GM21723 (cell line): ENCODE results near the gene ARFGEF2.

Source experiments
- ATAC-seq: cut with Tn5 transposase; IDR thresholded peaks from one replicate; pipeline ENCODE4 v1.9.1; 2021; ENCODE audit warnings: mild to moderate bottlenecking, moderate library complexity; ENCODE audit not compliant: unreplicated experiment

The ARFGEF2 gene

DNA sequence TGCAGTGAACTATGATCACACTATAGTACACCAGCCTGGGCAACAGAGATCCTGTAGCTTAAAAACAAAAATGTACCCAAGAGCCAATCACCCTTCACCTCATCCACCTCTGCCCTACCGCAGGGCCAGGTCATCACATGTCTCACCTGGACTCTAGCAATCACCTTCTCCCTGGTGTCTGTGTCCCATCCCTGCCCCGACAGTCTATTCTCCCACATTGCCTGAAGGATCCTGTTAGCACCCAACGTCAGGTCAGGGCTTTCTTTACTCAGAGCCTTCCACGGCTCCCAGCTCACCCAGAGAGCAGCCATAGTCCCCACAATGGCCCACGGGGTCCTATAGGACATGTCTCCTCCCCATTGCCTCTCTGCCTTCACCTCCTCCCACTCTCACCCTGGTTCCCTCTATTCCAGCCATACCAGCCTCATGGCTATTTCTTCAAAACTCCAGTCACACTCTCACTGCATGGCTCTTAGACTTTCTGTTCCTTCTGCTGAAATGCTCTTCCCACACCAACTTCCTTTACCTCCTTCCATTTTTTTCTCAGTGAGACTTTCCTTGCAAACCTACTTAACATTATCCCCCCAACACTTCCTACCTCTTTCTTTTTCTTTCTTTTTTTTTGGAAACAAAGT is 22.5 kb upstream of the ARFGEF2 start:
- no peak for ATAC-seq

DNA sequence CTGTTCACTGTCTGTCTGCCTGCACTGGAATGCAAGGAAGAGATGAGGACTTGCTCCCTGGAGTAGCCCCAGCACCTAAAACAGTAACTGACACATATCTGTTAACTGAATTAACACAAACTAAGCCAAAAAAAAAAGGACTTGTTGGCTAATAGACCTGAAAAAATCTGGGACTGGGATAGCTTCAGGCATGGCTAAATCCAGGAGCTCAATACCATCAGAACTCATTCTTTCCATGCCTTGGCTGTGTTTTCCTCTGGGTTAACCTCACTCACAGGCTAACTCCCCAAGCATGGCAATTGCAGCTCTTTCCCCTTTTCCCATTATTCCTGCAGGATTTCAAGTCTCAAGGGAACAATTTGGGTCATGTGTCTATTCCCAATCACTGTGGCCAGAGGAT is 21.6 kb upstream of the ARFGEF2 start:
- no peak for ATAC-seq

GRCh38 chr20:48901326-48901725 is 20.2 kb upstream of the ARFGEF2 start:
- ATAC-seq, result no peak

GRCh38 chr20:48903705-48904104 is 17.8 kb upstream of the ARFGEF2 start:
- ATAC-seq, result no peak

DNA sequence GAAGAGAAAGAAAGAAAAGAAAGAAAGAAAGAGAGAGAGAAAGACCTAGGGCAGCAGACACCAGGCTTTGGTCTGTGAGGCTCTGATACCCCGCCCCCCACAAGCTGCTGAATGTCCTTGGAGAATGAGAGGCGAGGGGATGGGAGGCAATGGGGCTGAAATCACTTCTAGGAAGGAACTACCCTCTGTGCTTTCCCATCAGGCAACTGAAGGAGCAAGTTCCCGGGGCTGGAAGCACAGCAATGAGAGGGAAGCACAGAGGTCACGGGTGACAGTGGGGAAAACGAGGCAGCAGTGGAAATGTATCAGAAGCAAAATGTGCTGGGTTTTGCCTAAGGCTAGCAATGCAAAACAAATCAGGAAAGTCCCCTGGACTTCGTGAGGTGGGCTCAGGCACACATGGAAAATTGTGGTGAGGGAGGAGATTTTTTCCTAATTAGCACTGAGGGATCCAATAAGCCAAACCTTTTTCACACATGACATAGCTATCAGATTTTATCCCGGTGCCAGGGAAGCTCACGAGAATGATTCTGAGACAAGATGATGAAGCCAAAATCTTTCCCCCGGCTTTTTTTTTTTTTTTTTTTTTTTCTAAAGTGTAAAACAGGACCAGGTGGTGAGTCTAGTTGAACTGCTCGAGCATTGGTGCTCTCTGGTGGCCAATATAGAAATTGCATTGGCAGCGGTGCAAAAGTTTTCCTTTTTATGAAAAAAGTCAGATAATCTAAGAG is 16.8 kb upstream of the ARFGEF2 start:
- no peak for ATAC-seq

- ATAC-seq, result no peak
Observed at GRCh38 chr20:48905297-48905647, 16.2 kb upstream of the ARFGEF2 start.

GRCh38 chr20:48906221-48906877 is 15.2 kb upstream of the ARFGEF2 start:
- no peak for ATAC-seq

DNA sequence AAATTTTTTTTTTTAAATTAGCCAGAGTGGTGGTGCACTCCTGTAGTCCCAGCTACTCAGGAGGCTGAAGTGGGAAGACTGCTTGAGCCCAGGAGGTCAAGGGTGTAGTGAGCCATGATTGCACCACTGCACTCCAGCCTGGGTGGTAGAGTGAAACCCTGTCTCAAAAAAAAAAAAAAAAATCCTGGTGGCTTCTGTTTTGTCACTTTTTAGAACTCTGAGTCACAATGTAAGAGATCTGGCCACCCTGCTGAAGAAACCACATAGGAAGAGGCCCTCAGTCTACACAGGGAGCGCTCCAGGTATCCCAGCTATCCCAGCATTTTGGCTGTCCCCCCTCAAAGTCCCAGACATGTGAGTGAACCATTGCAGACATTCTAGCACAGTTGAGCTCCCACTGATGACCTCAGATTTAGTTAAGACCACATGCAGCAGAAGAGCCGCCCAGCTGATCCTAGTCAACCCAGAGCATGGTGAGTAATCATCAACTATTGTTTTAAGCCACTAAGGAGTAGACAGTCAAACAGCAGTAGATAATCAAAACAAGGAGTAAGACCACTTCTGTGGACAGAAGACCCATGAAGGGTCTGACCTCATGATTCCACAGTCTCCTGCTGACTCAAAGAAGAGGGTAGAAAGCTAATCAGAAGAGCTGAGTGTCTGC is 12.7 kb upstream of the ARFGEF2 start:
- no peak for ATAC-seq

DNA sequence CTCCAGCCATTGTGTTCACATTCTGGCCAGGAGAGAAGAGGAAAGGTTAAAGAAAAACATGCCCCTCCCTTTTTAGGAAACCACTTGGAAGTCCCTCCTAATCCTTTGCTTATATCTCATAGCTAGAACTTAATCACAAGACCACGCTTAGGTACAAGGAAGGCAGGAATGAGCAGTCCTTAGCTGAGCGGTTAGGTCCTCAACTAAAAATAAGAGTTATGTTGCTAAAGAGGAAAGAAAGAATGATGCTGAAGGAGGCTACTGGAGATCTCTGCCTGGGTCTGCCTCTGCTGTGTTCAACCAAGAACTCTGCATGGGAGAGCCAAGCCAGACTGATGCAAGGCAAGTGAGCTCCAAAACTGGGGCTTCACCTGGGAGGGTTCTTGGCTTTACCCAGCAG is 11.6 kb upstream of the ARFGEF2 start:
- ATAC-seq, result no peak

GRCh38 chr20:48910347-48910781 is 11.1 kb upstream of the ARFGEF2 start:
- ATAC-seq, result no peak

- peak; percentile 92 for ATAC-seq
Observed at GRCh38 chr20:48912065-48912464, 9.4 kb upstream of the ARFGEF2 start.

- ATAC-seq, result no peak
Observed at GRCh38 chr20:48916699-48917098, 4.8 kb upstream of the ARFGEF2 start.

GRCh38 chr20:48919336-48919881 is 2.1 kb upstream of the ARFGEF2 start:
- ATAC-seq, result no peak

DNA sequence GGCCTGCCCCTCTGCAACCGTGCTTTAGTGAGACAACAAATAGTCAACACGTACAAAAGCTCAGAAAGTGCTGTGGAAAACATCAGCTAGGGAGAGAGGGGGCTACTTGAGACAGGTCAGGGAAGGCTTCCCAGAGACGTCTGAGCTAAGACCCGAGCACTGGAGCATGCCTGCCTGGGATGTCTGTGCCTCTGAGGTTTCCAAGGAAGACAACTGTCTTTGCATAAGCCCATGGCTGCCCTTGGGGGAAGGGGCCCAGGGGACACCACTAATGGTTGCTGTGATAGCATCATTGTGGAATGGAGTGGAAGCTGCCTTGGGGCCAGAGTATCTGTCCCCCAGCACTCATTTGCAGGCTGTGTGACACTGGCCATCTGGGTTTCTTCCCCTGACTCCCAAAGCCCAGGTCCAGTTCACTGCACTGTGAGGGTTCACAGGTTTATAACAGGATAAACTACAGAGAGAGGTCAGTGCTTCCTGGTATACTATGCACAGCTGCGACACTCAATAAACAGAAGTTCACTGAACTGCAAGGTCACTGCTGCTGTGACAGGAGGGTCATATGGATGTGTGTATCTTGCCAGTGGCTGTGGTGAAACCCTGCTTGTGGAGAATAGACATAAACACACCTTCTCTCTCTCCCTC is 1.5 kb upstream of the ARFGEF2 start:
- no peak for ATAC-seq

GRCh38 chr20:48920527-48921167 is 864 bp upstream of the ARFGEF2 start:
- ATAC-seq, result no peak

DNA sequence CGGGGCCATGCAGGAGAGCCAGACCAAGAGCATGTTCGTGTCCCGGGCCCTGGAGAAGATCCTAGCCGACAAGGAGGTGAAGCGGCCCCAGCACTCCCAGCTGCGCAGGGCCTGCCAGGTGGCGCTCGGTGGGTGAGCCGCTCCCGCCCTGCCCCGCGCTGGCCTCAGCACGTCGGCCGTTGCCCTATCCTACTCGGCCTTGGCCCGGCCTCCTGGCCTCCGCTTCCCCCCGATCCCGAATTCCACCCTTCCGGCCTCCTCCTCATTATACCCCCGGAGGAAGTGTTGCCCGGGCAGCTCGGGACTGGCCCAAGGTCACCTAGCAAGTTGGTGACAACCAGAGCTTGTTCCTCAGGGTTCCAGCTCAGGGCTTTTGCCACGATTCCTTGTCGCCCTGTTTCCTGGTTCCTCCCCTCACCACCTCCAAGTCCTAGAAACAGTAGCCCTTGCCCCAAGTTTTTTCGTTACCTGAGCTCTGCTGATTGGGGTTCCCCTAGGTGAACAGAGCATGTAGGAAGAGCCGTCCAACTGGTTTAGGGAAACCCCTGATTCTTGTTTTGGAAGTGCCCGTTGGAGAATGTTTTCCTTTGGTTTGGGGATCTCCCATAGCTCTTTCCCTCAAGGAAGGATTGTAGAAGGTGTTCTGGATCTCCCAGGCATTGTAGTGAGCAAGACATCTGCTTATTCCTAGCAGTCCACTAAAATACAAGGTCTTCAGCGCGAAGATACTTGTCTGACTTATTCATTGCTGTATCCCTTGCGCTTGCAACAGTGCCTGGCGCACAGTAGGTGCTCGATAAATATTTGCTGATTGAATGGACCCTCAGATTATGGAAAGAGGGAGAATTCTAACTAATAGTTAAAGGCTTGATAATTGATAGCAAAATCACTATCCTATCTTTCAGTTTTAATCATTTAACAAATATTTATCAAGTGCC is 641 bp downstream of the ARFGEF2 start:
- ATAC-seq, result peak; percentile 38

GRCh38 chr20:48923149-48923718 is 1.7 kb downstream of the ARFGEF2 start:
- ATAC-seq, result no peak

DNA sequence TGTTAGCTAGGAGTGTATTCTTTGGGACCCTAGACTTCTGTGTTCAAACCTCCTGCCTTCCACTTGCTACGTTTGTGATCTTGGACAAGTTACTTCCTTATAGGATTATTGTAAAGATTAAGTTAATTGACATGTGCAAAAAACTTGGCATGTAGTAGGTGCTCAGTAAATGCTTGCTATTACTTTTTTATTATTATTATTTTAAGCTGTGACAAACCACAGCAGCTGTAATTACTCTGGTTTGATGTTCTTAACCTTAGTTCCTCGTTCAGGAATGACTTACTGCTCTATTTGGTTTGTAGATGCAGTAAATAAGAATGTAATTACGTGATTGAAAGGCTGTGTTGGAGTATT is 3.2 kb downstream of the ARFGEF2 start:
- no peak for ATAC-seq

DNA sequence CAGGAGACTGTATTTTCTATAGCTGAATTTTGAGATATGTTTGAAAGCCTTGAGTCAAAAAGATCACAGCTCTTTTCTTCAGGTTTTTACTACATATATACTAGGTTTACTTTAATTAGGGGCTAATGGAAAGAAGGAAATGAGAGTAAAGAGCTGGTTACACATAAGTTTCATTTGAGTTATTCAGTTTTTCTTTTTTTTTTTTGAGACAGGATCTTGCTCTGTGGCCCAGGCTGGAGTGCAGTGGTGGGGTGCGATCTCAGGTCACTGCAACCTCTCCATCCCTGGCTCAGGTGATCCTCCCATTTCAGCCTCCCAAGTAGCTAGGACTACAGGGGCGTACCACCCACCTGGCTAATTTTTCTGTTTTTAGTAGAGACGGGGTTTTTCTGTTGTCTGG is 4.8 kb downstream of the ARFGEF2 start:
- no peak for ATAC-seq
